ENCODE measurements around the gene RBM19.
"Not testable (repeated sequence)": the region's sequence is repeated elsewhere in the genome, so short reads cannot be mapped to it uniquely, and the experiment has no call there.

Gene RBM19

GRCh38 chr12:113903381-113903863 lies 62.7 kb downstream of the RBM19 start:
- no peak for DNase-seq (ENCODE audit: low read depth in 2 of 2)

GRCh38 chr12:113901319-113901718 lies 64.8 kb downstream of the RBM19 start:
- not testable (repeated sequence) for DNase-seq (ENCODE audit: low read depth in 2 of 2)

GRCh38 chr12:113900716-113901115 lies 65.4 kb downstream of the RBM19 start:
- DNase-seq (ENCODE audit: low read depth in 2 of 2): no peak

- DNase-seq (ENCODE audit: low read depth in 2 of 2): no peak
Measured at GRCh38 chr12:113899561-113900471, 66.3 kb downstream of the RBM19 start.

- no peak for DNase-seq (ENCODE audit: low read depth in 2 of 2)
Measured at GRCh38 chr12:113899042-113899560, 67.0 kb downstream of the RBM19 start.

GRCh38 chr12:113898466-113898865 lies 67.7 kb downstream of the RBM19 start:
- DNase-seq (ENCODE audit: low read depth in 2 of 2): no peak

GRCh38 chr12:113897406-113897805 lies 68.7 kb downstream of the RBM19 start:
- DNase-seq (ENCODE audit: low read depth in 2 of 2): no peak

GRCh38 chr12:113896841-113897240 lies 69.3 kb downstream of the RBM19 start:
- DNase-seq (ENCODE audit: low read depth in 2 of 2): no peak

- DNase-seq (ENCODE audit: low read depth in 2 of 2): no peak
Measured at GRCh38 chr12:113896194-113896593, 69.9 kb downstream of the RBM19 start.

GRCh38 chr12:113895176-113895575 lies 70.9 kb downstream of the RBM19 start:
- DNase-seq (ENCODE audit: low read depth in 2 of 2): no peak

GRCh38 chr12:113894697-113895096 lies 71.4 kb downstream of the RBM19 start:
- DNase-seq (ENCODE audit: low read depth in 2 of 2): no peak

- no peak for DNase-seq (ENCODE audit: low read depth in 2 of 2)
Measured at GRCh38 chr12:113893221-113893620, 72.9 kb downstream of the RBM19 start.

GRCh38 chr12:113892556-113892955 lies 73.6 kb downstream of the RBM19 start:
- DNase-seq (ENCODE audit: low read depth in 2 of 2): no peak

GRCh38 chr12:113891739-113892520 lies 74.2 kb downstream of the RBM19 start:
- DNase-seq (ENCODE audit: low read depth in 2 of 2): no peak

- no peak for DNase-seq (ENCODE audit: low read depth in 2 of 2)
Measured at GRCh38 chr12:113891167-113891692, 74.9 kb downstream of the RBM19 start.

- no peak for DNase-seq (ENCODE audit: low read depth in 2 of 2)
Measured at GRCh38 chr12:113889891-113890581, 76.1 kb downstream of the RBM19 start.

- no peak for DNase-seq (ENCODE audit: low read depth in 2 of 2)
Measured at GRCh38 chr12:113889076-113889475, 77.0 kb downstream of the RBM19 start.

- DNase-seq (ENCODE audit: low read depth in 2 of 2): no peak
Measured at GRCh38 chr12:113888435-113888834, 77.7 kb downstream of the RBM19 start.

- DNase-seq (ENCODE audit: low read depth in 2 of 2): no peak
Measured at GRCh38 chr12:113887906-113888305, 78.2 kb downstream of the RBM19 start.

- no peak for DNase-seq (ENCODE audit: low read depth in 2 of 2)
Measured at GRCh38 chr12:113886721-113887120, 79.4 kb downstream of the RBM19 start.

- no peak for DNase-seq (ENCODE audit: low read depth in 2 of 2)
Measured at GRCh38 chr12:113884392-113884791, 81.7 kb downstream of the RBM19 start.

- no peak for DNase-seq (ENCODE audit: low read depth in 2 of 2)
Measured at GRCh38 chr12:113882690-113883089, 83.4 kb downstream of the RBM19 start.
